Motor neuron (in vitro differentiated cells): ENCODE data around the gene KRTAP13-2. TPM values are rescaled to one million over a fixed set of nuclear protein-coding genes. Genes with fewer than 3 reads are reported as not detected.
A peak's percentile ranks its signal among the peaks of the same experiment; 100 is the strongest.

Experiments
- ATAC-seq, 8 experiments: fragments of 200-7000 bp; cut with Tn5 transposase; replicated peaks in 6 of 8; 2 replicates each; pipeline ENCODE4 v1.8.0; 2021; ENCODE audit warnings: mild to moderate bottlenecking in 8 of 8, moderate library complexity in 8 of 8
- H3K27ac ChIP-seq, 2 donors: fragments of 250-450 bp; sonication (Bioruptor Pico); 2 replicates each; pipeline ENCODE4 v1.9.0; 2021; ENCODE audit warnings: antibody characterized with exemption in 2 of 2, mild to moderate bottlenecking in 2 of 2, moderate library complexity in 1 of 2
- H3K4me1 ChIP-seq, 2 donors: fragments of 250-450 bp; sonication (Bioruptor Pico); replicated peaks in 1 of 2; 2 replicates each; pipeline ENCODE4 v1.6.1; 2021; ENCODE audit warnings: antibody characterized with exemption in 2 of 2, mild to moderate bottlenecking in 2 of 2, moderate library complexity in 1 of 2
- H3K4me3 ChIP-seq, 5 donors: fragments of 250-450 bp; sonication (Bioruptor Pico); 2 replicates each; pipeline ENCODE4 v1.9.0; 2021; ENCODE audit warnings: antibody characterized with exemption in 5 of 5, mild to moderate bottlenecking in 5 of 5, moderate library complexity in 4 of 5
- WGBS, 10 experiments: fragments of 450-650 bp; shearing (Covaris generic); methylation state at CpG; one replicate each; pipeline ENCODE4 v1.0.0; 2022; 5-methylcytosine and 5-hydroxymethylcytosine counted together
- in situ Hi-C, 9 experiments: fragments of 400-800 bp; cut with MboI; loops; one replicate each; pipeline ENCODE4 v1.15.0; 2021; ENCODE audit warnings: low sequenced_read_pairs in 9 of 9, low pct_unique_long_range_greater_than_20kb in 2 of 9; ENCODE audit not compliant: unreplicated experiment in 9 of 9
- total RNA-seq, 8 experiments: library from RNA; unstranded; fragments of 300-600 nt; gene quantifications; 2 replicates each; pipeline versions ENCODE4 v1.2.3 to v1.2.4, GENCODE V29; 2022

The KRTAP13-2 gene
- total RNA-seq, 8 experiments from 2014 or later = 0.29 TPM; not detected in 7

GRCh38 chr21:30340714-30341573 is 31.1 kb downstream of the KRTAP13-2 start:
- WGBS, 10 experiments = 75 to 100% (median 95%) methylated on average over 2 of the region's 2 CpGs; no CpG with 5 or more reads in 1 of the 10 experiments
- H3K27ac ChIP-seq = no peak overlapping the region
- H3K4me3 ChIP-seq = no peak overlapping the region
- H3K4me1 ChIP-seq = peaks cover 0 to 8% of the 10 kb centered on the region in 2 donors
- ATAC-seq = peak in 3 of 8 experiments; percentile 26 to 45 (median 31)
- in situ Hi-C loops = loop anchor here in 1 of 9 experiments (25.0 kb wide), 1 partner anchor 721 kb away; no protein-coding TSS in a partner anchor

GRCh38 chr21:30338717-30339116 is 33.4 kb downstream of the KRTAP13-2 start:
- H3K27ac ChIP-seq = no peak overlapping the region
- no peak overlapping the region for H3K4me3 ChIP-seq
- WGBS, 10 experiments = 25 to 93% (median 76%) methylated on average over 1 to 4 of the region's 4 CpGs
- in situ Hi-C loops = loop anchor here in 1 of 9 experiments (25.0 kb wide), 1 partner anchor 724 kb away; no protein-coding TSS in a partner anchor
- ATAC-seq = peak in 2 of 8 experiments; percentile 55 to 85
- H3K4me1 ChIP-seq = peaks cover 0 to 8% of the 10 kb centered on the region in 2 donors

- no peak overlapping the region for H3K27ac ChIP-seq
- H3K4me3 ChIP-seq = no peak overlapping the region
- H3K4me1 ChIP-seq = peaks cover 0 to 8% of the 10 kb centered on the region in 2 donors
- in situ Hi-C loops = loop anchor here in 1 of 9 experiments (25.0 kb wide), 1 partner anchor 725 kb away; no protein-coding TSS in a partner anchor
- peak in 3 of 8 experiments; percentile 44 to 73 (median 46) for ATAC-seq
Observed at GRCh38 chr21:30337772-30338171, 34.3 kb downstream of the KRTAP13-2 start.

GRCh38 chr21:30337276-30337744 is 34.8 kb downstream of the KRTAP13-2 start, which contains the start of gene KRTAP27-1:
TSS of gene KRTAP27-1 (minus strand) at chr21:30337694. CDS start at chr21:30337668, 26 bp downstream.
- 0 to 100% (median 92%) methylated on average over 1 to 5 of the region's 6 CpGs for WGBS, 10 experiments
- Histone ChIP-seq H3K4me1 (peaks cover 0 to 8% of the 10 kb centered on the region in 2 donors), H3K4me3 (no peak within 1 kb of the TSS), H3K27ac (no peak within 1 kb of the TSS)
- ATAC-seq = peak in 1 of 8 experiments; percentile 66
- in situ Hi-C loops = loop anchor here in 1 of 9 experiments (25.0 kb wide), 1 partner anchor 725 kb away; no protein-coding TSS in a partner anchor

- ATAC-seq = no peak
- in situ Hi-C loops = loop anchor here in 1 of 9 experiments (25.0 kb wide), 1 partner anchor 726 kb away; no protein-coding TSS in a partner anchor
- peaks cover 0 to 8% of the 10 kb centered on the region in 2 donors for H3K4me1 ChIP-seq
- WGBS, 10 experiments = 0 to 100% (median 83%) methylated on average over 1 to 2 of the region's 2 CpGs; no CpG with 5 or more reads in 1 of the 10 experiments
- no peak overlapping the region for H3K27ac ChIP-seq
- no peak overlapping the region for H3K4me3 ChIP-seq
Observed at GRCh38 chr21:30336596-30336995, 35.5 kb downstream of the KRTAP13-2 start.

- 0 to 100% (median 66%) methylated on average over 1 to 3 of the region's 3 CpGs; no CpG with 5 or more reads in 2 of the 10 experiments for WGBS, 10 experiments
- Histone ChIP-seq H3K27ac (no peak overlapping the region), H3K4me3 (no peak overlapping the region), H3K4me1 (peaks cover 0 to 7% of the 10 kb centered on the region in 2 donors)
- no peak for ATAC-seq
- in situ Hi-C loops = loop anchor here in 1 of 9 experiments (25.0 kb wide), 1 partner anchor 729 kb away; no protein-coding TSS in a partner anchor
Observed at GRCh38 chr21:30333736-30334135, 38.3 kb downstream of the KRTAP13-2 start.

- Histone ChIP-seq H3K4me1 (no peaks in the 10 kb centered on the region), H3K27ac (no peak overlapping the region), H3K4me3 (no peak overlapping the region)
- 20 to 100% (median 77%) methylated on average over 1 to 2 of the region's 2 CpGs; no CpG with 5 or more reads in 2 of the 10 experiments for WGBS, 10 experiments
- no peak for ATAC-seq
- in situ Hi-C loops = loop anchor here in 1 of 9 experiments (25.0 kb wide), 1 partner anchor 730 kb away; no protein-coding TSS in a partner anchor
Observed at GRCh38 chr21:30332681-30333080, 39.4 kb downstream of the KRTAP13-2 start.

GRCh38 chr21:30329203-30329875 is 42.7 kb downstream of the KRTAP13-2 start:
- in situ Hi-C loops = loop anchor here in 1 of 9 experiments (25.0 kb wide), 1 partner anchor 733 kb away; no protein-coding TSS in a partner anchor
- H3K4me1 ChIP-seq = no peaks in the 10 kb centered on the region
- ATAC-seq = no peak
- H3K27ac ChIP-seq = no peak overlapping the region
- WGBS, 10 experiments = 0 to 100% (median 85%) methylated on average over 1 to 4 of the region's 4 CpGs; no CpG with 5 or more reads in 2 of the 10 experiments
- H3K4me3 ChIP-seq = no peak overlapping the region

- in situ Hi-C loops = loop anchor here in 1 of 9 experiments (25.0 kb wide), 1 partner anchor 736 kb away; no protein-coding TSS in a partner anchor
- ATAC-seq = no peak
- Histone ChIP-seq H3K27ac (no peak overlapping the region), H3K4me1 (no peaks in the 10 kb centered on the region), H3K4me3 (no peak overlapping the region)
Observed at GRCh38 chr21:30326390-30326789, 45.7 kb downstream of the KRTAP13-2 start.

Other genes starting within 250 kb of the KRTAP13-2 start
- gene CLDN17, start 205.5 kb downstream of the KRTAP13-2 start, total RNA-seq = under 1 TPM in 2 of 8 experiments, not detected in 6; 0.38 TPM
- gene CLDN8, start 156.2 kb downstream of the KRTAP13-2 start, total RNA-seq = under 1 TPM in 1 of 8 experiments, not detected in 7; 0.09 TPM
- gene KRTAP24-1, start 89.3 kb downstream of the KRTAP13-2 start, total RNA-seq = not detected
- not detected for gene KRTAP25-1, start 82.8 kb downstream of the KRTAP13-2 start, total RNA-seq
- gene KRTAP26-1, start 52.0 kb downstream of the KRTAP13-2 start, total RNA-seq = under 1 TPM in 4 of 8 experiments, not detected in 4; 0.17 to 0.73 (median 0.28) TPM
- not detected for gene KRTAP27-1, start 34.6 kb downstream of the KRTAP13-2 start, total RNA-seq
- gene KRTAP23-1, start 23.7 kb downstream of the KRTAP13-2 start, total RNA-seq = not detected
- not detected for gene KRTAP13-1, start 23.8 kb upstream of the KRTAP13-2 start, total RNA-seq
- gene KRTAP13-3, start 53.7 kb upstream of the KRTAP13-2 start, total RNA-seq = not detected
- under 1 TPM in 4 of 8 experiments, not detected in 4; 0.36 to 0.87 (median 0.62) TPM for gene KRTAP13-4, start 57.9 kb upstream of the KRTAP13-2 start, total RNA-seq
- under 1 TPM in 1 of 8 experiments, not detected in 7; 0.71 TPM for gene KRTAP15-1, start 68.0 kb upstream of the KRTAP13-2 start, total RNA-seq
- gene KRTAP19-1, start 108.1 kb upstream of the KRTAP13-2 start, total RNA-seq = under 1 TPM in 1 of 8 experiments, not detected in 7; 0.76 TPM
- not detected for gene KRTAP19-2, start 115.2 kb upstream of the KRTAP13-2 start, total RNA-seq
- gene KRTAP19-3, start 119.7 kb upstream of the KRTAP13-2 start, total RNA-seq = not detected
- not detected for gene KRTAP19-4, start 124.9 kb upstream of the KRTAP13-2 start, total RNA-seq
- gene KRTAP19-5, start 129.9 kb upstream of the KRTAP13-2 start, total RNA-seq = not detected
- gene KRTAP19-6, start 169.6 kb upstream of the KRTAP13-2 start, total RNA-seq = not detected
- gene KRTAP19-7, start 189.0 kb upstream of the KRTAP13-2 start, total RNA-seq = not detected
- not detected for gene KRTAP22-2, start 218.1 kb upstream of the KRTAP13-2 start, total RNA-seq
- gene KRTAP6-3, start 220.2 kb upstream of the KRTAP13-2 start, total RNA-seq = not detected
- gene KRTAP6-2, start 226.6 kb upstream of the KRTAP13-2 start, total RNA-seq = not detected
- not detected for gene KRTAP22-1, start 228.8 kb upstream of the KRTAP13-2 start, total RNA-seq
- not detected for gene KRTAP6-1, start 241.7 kb upstream of the KRTAP13-2 start, total RNA-seq
- not detected for gene KRTAP20-1, start 244.2 kb upstream of the KRTAP13-2 start, total RNA-seq
- gene KRTAP20-4, start 248.4 kb upstream of the KRTAP13-2 start, total RNA-seq = not detected